Naive thymus-derived CD4-positive, alpha-beta T cell (primary cell): ENCODE data around the gene PPP1R12B. TPM values are rescaled to one million over a fixed set of nuclear protein-coding genes. Genes with fewer than 3 reads are reported as not detected.
"Not testable (repeated sequence)": the region's sequence is repeated elsewhere in the genome, so short reads cannot be mapped to it uniquely, and the experiment has no call there.

ENCODE experiments used
- ATAC-seq: fragments of 150-1000 bp; cut with Tn5 transposase; 2 replicates; pipeline ENCODE4 v1.10.0; 2021; ENCODE audit warnings: mild to moderate bottlenecking, moderate library complexity
- CTCF ChIA-PET: fragments of 350-600 bp; sonication (Branson Sonifier 250); formaldehyde crosslinking; loops from one replicate; lab custom pipeline; 2021; ENCODE audit warnings: antibody characterized with exemption; lab: Charles Lee
- POLR2A ChIA-PET: fragments of 350-600 bp; sonication (Branson Sonifier 250); formaldehyde crosslinking; loops from one replicate; lab custom pipeline; 2021; ENCODE audit warnings: antibody characterized with exemption, inconsistent platforms; lab: Charles Lee
- DNase-seq, 9 donors: peaks; one replicate each; pipeline versions ENCODE4 v3.0.0 to v3.0.0-alpha.2; 2020 to 2022; ENCODE audit warnings: mixed read lengths in 1 of 9
- H3K27ac ChIP-seq: one replicate; pipeline ENCODE4 v1.7.0; 2013; ENCODE audit warnings: mild to moderate bottlenecking, low read depth, low read length, moderate library complexity
- H3K27me3 ChIP-seq, 2 donors: one replicate each; pipeline ENCODE4 v1.7.0; 2013; ENCODE audit warnings: low read length in 2 of 2, mild to moderate bottlenecking in 2 of 2, moderate library complexity in 2 of 2; ENCODE audit not compliant: control insufficient read depth in 2 of 2, insufficient read depth in 2 of 2
- H3K36me3 ChIP-seq, 3 experiments: 1 replicate in 2 of 3; 2 replicates in 1 of 3; pipeline ENCODE4 v1.7.0; 2013; ENCODE audit warnings: low read length in 3 of 3, mild to moderate bottlenecking in 3 of 3, moderate library complexity in 1 of 3; ENCODE audit not compliant: insufficient read depth in 3 of 3, control insufficient read depth in 2 of 3
- H3K4me1 ChIP-seq, 2 donors: one replicate each; pipeline ENCODE4 v1.7.0; 2013; ENCODE audit warnings: low read length in 2 of 2, mild to moderate bottlenecking in 2 of 2, moderate library complexity in 1 of 2; ENCODE audit not compliant: control insufficient read depth in 2 of 2, insufficient read depth in 2 of 2
- H3K4me3 ChIP-seq: 2 replicates; pipeline ENCODE4 v1.7.0; 2013; ENCODE audit warnings: mild to moderate bottlenecking, low read length
- H3K9me3 ChIP-seq, 3 experiments: 1 replicate in 2 of 3; 2 replicates in 1 of 3; pipeline ENCODE4 v1.7.0; 2013; ENCODE audit warnings: low read length in 3 of 3; ENCODE audit not compliant: control insufficient read depth in 2 of 3
- H3K27ac Mint-ChIP-seq, 9 donors: one replicate each; pipeline ENCODE4 v1.8.0; 2020 to 2022; ENCODE audit warnings: mixed read lengths in 9 of 9, mild to moderate bottlenecking in 8 of 9, moderate library complexity in 5 of 9, inconsistent platforms in 2 of 9
- H3K27me3 Mint-ChIP-seq, 5 donors: one replicate each; pipeline ENCODE4 v1.8.0; 2021 to 2022; ENCODE audit warnings: mixed read lengths in 5 of 5, mild to moderate bottlenecking in 1 of 5
- H3K36me3 Mint-ChIP-seq, 5 donors: one replicate each; pipeline ENCODE4 v1.8.0; 2020 to 2022; ENCODE audit warnings: mixed read lengths in 5 of 5, mild to moderate bottlenecking in 3 of 5, inconsistent platforms in 1 of 5
- H3K4me1 Mint-ChIP-seq, 7 donors: one replicate each; pipeline ENCODE4 v1.8.0; 2020 to 2022; ENCODE audit warnings: mixed read lengths in 7 of 7, mild to moderate bottlenecking in 3 of 7, inconsistent platforms in 1 of 7
- H3K4me3 Mint-ChIP-seq, 10 donors: one replicate each; pipeline ENCODE4 v1.8.0; 2020 to 2022; ENCODE audit warnings: mild to moderate bottlenecking in 10 of 10, mixed read lengths in 10 of 10, moderate library complexity in 6 of 10, inconsistent platforms in 2 of 10
- H3K9me3 Mint-ChIP-seq, 11 donors: one replicate each; pipeline ENCODE4 v1.8.0; 2020 to 2022; ENCODE audit warnings: mixed read lengths in 11 of 11, mild to moderate bottlenecking in 4 of 11, inconsistent platforms in 1 of 11, moderate library complexity in 1 of 11
- intact Hi-C, 2 donors: fragments of 100-400 bp; cut with micrococcal nuclease; formaldehyde crosslinking; loops; one replicate each; pipeline ENCODE4 v1.15.1; 2023
- polyA plus RNA-seq, 2 donors: library from polyadenylated mRNA; unstranded; fragments of 300-500 nt; fragmentation: Illumina TruSeq; gene quantifications; one replicate each; pipeline ENCODE4 v1.2.3, GENCODE V29; 2021
- total RNA-seq, 6 experiments: library from RNA in 5 of 6; stranded (reverse) in 5 of 6; gene quantifications; 1 replicate in 5 of 6; 2 replicates in 1 of 6; pipeline ENCODE4 v1.2.3 and lab custom pipeline; 2021 to 2026

Gene PPP1R12B
- total and polyA plus RNA-seq, 7 experiments from 2014 or later, result 5.2 to 38.1 (median 26.8) TPM

DNA sequence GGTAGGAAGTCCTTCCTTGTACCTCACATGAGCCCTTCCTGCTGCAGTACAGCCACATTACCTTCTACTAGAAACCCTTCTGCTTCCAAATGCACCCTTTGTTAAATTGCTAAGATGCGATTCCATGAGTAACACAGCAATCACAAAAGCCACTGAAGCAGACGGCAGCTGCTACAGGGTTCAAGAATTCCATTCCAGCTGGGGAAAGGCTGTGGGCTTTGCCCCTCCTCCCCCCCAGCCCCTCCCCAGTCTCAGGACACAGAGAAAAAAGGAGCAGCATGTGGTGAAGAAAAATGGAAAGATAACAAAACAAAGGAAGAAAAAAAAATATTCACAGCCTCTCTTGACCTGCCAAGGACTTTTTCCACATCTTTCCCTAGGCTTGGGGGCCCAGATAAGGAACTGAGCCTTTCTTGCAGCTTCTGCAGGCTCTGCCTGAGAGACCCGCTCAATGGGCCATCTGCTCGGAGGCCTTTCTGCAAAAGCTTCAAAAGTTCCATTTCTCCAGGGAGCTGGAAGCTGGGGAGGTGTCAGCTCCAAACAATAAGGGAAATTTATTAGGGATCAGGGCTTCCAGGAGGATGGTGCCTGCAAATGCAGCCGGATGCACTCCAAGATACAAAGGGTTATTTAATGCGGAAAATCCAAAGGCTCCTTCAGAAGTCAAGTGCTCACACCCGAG lies 289.7 kb downstream of the PPP1R12B start:
- DNase-seq (no peak), ATAC-seq (no peak)
- H3K27me3 Mint-ChIP-seq, result peaks cover 53 to 84% (median 58%) of the 10 kb centered on the region in 5 donors
- H3K4me3 Mint-ChIP-seq, result no peak overlapping the region
- peaks cover 4 to 5% of the 10 kb centered on the region in 2 donors for H3K27me3 ChIP-seq
- H3K27ac ChIP-seq, result no peak overlapping the region
- no peaks in the 10 kb centered on the region for H3K36me3 ChIP-seq
- ChIA-PET CTCF (no interaction called here), POLR2A (no interaction called here)
- H3K36me3 Mint-ChIP-seq, result no peaks in the 10 kb centered on the region
- intact Hi-C loops, result no loop called here
- H3K9me3 ChIP-seq, result no peaks in the 10 kb centered on the region
- no peak overlapping the region for H3K27ac Mint-ChIP-seq
- peaks cover 0 to 16% (median 6%) of the 10 kb centered on the region in 7 donors for H3K4me1 Mint-ChIP-seq
- no peak overlapping the region for H3K4me3 ChIP-seq
- H3K9me3 Mint-ChIP-seq, result peaks cover 0 to 2% (median 0%) of the 10 kb centered on the region in 11 donors
- H3K4me1 ChIP-seq, result peaks cover 0 to 4% of the 10 kb centered on the region in 2 donors

GRCh38 chr1:202638701-202639305 lies 290.3 kb downstream of the PPP1R12B start:
- Mint-ChIP-seq H3K4me1 (peaks cover 0 to 16% (median 7%) of the 10 kb centered on the region in 7 donors), H3K27me3 (peaks cover 50 to 84% (median 61%) of the 10 kb centered on the region in 5 donors)
- H3K36me3 ChIP-seq, intact Hi-C loops, H3K27me3 ChIP-seq, H3K27ac Mint-ChIP-seq, CTCF ChIA-PET, H3K4me3 Mint-ChIP-seq, H3K27ac ChIP-seq, ATAC-seq, H3K4me3 ChIP-seq, H3K4me1 ChIP-seq, H3K9me3 ChIP-seq, DNase-seq, POLR2A ChIA-PET, H3K36me3 Mint-ChIP-seq, H3K9me3 Mint-ChIP-seq: not testable (repeated sequence)

- ATAC-seq (no peak), DNase-seq (no peak)
- H3K4me3 ChIP-seq, result no peak overlapping the region
- no peaks in the 10 kb centered on the region for H3K36me3 ChIP-seq
- peaks cover 51 to 86% (median 66%) of the 10 kb centered on the region in 5 donors for H3K27me3 Mint-ChIP-seq
- ChIA-PET CTCF (no interaction called here), POLR2A (no interaction called here)
- H3K4me3 Mint-ChIP-seq, result no peak overlapping the region
- H3K27ac Mint-ChIP-seq, result no peak overlapping the region
- intact Hi-C loops, result no loop called here
- peaks cover 0 to 2% (median 0%) of the 10 kb centered on the region in 11 donors for H3K9me3 Mint-ChIP-seq
- peaks cover 0 to 20% (median 13%) of the 10 kb centered on the region in 7 donors for H3K4me1 Mint-ChIP-seq
- no peaks in the 10 kb centered on the region for H3K9me3 ChIP-seq
- H3K27me3 ChIP-seq, result peaks cover 5 to 15% of the 10 kb centered on the region in 2 donors
- H3K36me3 Mint-ChIP-seq, result no peaks in the 10 kb centered on the region
- peaks cover 4 to 12% of the 10 kb centered on the region in 2 donors for H3K4me1 ChIP-seq
- H3K27ac ChIP-seq, result no peak overlapping the region
These were observed 291.0 kb downstream of the PPP1R12B start for GRCh38 chr1:202639500-202639899.

DNA sequence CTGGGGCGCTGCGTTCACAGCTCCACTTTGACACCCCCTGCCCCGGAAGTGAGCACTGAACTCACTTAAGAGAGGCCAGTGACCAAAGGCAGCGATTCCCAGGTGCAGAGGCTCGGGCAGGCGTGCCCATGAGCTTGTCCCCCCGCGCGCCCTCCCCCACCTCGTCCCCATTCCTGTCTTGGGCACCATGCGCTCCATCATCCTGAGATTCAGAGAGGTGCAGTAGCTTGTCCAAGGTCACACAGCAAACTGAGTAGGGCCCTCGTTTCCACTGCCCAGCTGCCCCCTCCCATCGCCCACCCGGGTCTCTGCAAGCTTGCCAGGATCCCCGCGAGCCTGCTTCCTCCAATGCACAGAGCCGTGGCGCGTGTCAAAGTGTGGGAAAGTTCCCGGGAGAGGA lies 293.7 kb downstream of the PPP1R12B start:
- peak overlapping the region in 8 of 10 donors; percentile 58 to 88 (median 76) for H3K4me3 Mint-ChIP-seq
- POLR2A ChIA-PET, result no interaction called here
- H3K27ac ChIP-seq, result no peak overlapping the region
- CTCF ChIA-PET, result no interaction called here
- intact Hi-C loops, result loop anchor here in 1 of 2 donors (2.0 kb wide), 1 partner anchor 15 kb away; no protein-coding TSS in a partner anchor
- H3K36me3 ChIP-seq, result no peaks in the 10 kb centered on the region
- H3K27me3 Mint-ChIP-seq, result peaks cover 57 to 91% (median 79%) of the 10 kb centered on the region in 5 donors
- no peak for DNase-seq
- H3K4me1 Mint-ChIP-seq, result peaks cover 0 to 24% (median 13%) of the 10 kb centered on the region in 7 donors
- H3K9me3 ChIP-seq, result no peaks in the 10 kb centered on the region
- no peak for ATAC-seq
- H3K4me3 ChIP-seq, result peak overlapping the region; percentile 44
- no peak overlapping the region for H3K27ac Mint-ChIP-seq
- peaks cover 4 to 13% of the 10 kb centered on the region in 2 donors for H3K4me1 ChIP-seq
- H3K9me3 Mint-ChIP-seq, result peaks cover 0 to 2% (median 0%) of the 10 kb centered on the region in 11 donors
- peaks cover 10 to 16% of the 10 kb centered on the region in 2 donors for H3K27me3 ChIP-seq
- H3K36me3 Mint-ChIP-seq, result no peaks in the 10 kb centered on the region

Other genes starting within 250 kb of the PPP1R12B start
- gene GPR37L1, start 225.8 kb upstream of the PPP1R12B start, total RNA-seq, result not detected
- gene GPR37L1, start 225.8 kb upstream of the PPP1R12B start, polyA plus RNA-seq, result under 1 TPM; 0.02 to 0.09 TPM
- 10 to 100 TPM; 38.2 to 99.4 (median 54.3) TPM for gene ARL8A, start 204.0 kb upstream of the PPP1R12B start, total RNA-seq
- 1 to 10 TPM; 5.5 to 6.3 TPM for gene ARL8A, start 204.0 kb upstream of the PPP1R12B start, polyA plus RNA-seq
- 100 to 1,000 TPM in 2 of 5 experiments, 10 to 100 TPM in 3; 43.2 to 258 (median 97.0) TPM for gene PTPN7, start 188.1 kb upstream of the PPP1R12B start, total RNA-seq
- gene PTPN7, start 188.1 kb upstream of the PPP1R12B start, polyA plus RNA-seq, result 10 to 100 TPM; 40.4 to 78.6 TPM
- gene LGR6, start 154.9 kb upstream of the PPP1R12B start, total RNA-seq, result 1 to 10 TPM in 1 of 5 experiments, under 1 TPM in 3, not detected in 1; 0.16 to 5.8 (median 0.67) TPM
- gene LGR6, start 154.9 kb upstream of the PPP1R12B start, polyA plus RNA-seq, result under 1 TPM; 0.22 to 0.29 TPM
- 10 to 100 TPM in 1 of 5 experiments, 1 to 10 TPM in 3, under 1 TPM in 1; 0.82 to 51.1 (median 3.5) TPM for gene UBE2T, start 6.8 kb upstream of the PPP1R12B start, total RNA-seq
- gene UBE2T, start 6.8 kb upstream of the PPP1R12B start, polyA plus RNA-seq, result 10 to 100 TPM in 1 of 2 donors, 1 to 10 TPM in 1; 9.5 to 11.6 TPM